GM12801 (cell line): ENCODE measurements around the gene CLPTM1.
"Not testable (repeated sequence)": the region's sequence is repeated elsewhere in the genome, so short reads cannot be mapped to it uniquely, and the experiment has no call there.

ENCODE experiments used
- TF ChIP-seq, protein P1 (sequence below): IDR thresholded peaks from one replicate; pipeline ENCODE4 v1.5.1; 2011; ENCODE audit warnings: control low read depth; ENCODE audit not compliant: insufficient read length; ENCODE audit errors: extremely low read depth

CLPTM1 gene

GRCh38 chr19:44912854-44913253 is 42.3 kb upstream of the CLPTM1 start:
- TF ChIP-seq, protein P1, sequence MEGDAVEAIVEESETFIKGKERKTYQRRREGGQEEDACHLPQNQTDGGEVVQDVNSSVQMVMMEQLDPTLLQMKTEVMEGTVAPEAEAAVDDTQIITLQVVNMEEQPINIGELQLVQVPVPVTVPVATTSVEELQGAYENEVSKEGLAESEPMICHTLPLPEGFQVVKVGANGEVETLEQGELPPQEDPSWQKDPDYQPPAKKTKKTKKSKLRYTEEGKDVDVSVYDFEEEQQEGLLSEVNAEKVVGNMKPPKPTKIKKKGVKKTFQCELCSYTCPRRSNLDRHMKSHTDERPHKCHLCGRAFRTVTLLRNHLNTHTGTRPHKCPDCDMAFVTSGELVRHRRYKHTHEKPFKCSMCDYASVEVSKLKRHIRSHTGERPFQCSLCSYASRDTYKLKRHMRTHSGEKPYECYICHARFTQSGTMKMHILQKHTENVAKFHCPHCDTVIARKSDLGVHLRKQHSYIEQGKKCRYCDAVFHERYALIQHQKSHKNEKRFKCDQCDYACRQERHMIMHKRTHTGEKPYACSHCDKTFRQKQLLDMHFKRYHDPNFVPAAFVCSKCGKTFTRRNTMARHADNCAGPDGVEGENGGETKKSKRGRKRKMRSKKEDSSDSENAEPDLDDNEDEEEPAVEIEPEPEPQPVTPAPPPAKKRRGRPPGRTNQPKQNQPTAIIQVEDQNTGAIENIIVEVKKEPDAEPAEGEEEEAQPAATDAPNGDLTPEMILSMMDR: no peak

DNA sequence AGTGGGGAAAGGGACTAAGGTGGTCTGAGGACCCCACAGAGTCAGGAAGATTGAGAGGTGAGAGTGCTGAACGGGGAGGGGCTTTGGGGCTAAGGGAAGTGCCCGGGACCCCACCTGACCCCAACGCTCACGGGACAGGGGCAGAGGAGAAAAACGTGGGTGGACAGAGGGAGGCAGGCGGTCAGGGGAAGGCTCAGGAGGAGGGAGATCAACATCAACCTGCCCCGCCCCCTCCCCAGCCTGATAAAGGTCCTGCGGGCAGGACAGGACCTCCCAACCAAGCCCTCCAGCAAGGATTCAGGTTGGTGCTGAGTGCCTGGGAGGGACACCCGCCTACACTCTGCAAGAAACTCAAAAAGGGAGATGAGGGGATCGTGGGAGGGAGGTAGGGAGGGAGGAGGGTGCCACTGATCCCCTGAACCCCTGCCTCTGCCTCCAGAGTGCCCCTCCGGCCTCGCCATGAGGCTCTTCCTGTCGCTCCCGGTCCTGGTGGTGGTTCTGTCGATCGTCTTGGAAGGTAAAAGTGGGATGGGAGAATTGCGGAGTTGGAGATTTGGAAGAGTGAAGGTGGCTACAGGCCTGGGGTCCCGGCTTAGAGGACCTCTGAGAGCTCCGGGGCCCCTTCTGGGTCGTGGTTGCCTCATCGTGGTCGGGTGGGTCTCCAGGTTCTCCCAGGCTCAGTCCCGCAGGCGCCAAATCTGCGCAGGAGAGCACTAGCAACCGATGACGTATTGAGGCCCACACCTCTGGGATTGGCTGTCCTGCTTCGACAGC is 40.6 kb upstream of the CLPTM1 start, which contains the start of gene APOC1:
Gene APOC1, plus strand, starts transcription at position 176 of the 774 bp plus-strand sequence. Its CDS starts 284 bp downstream, at position 460.
- TF ChIP-seq, protein P1: not testable (repeated sequence)

DNA sequence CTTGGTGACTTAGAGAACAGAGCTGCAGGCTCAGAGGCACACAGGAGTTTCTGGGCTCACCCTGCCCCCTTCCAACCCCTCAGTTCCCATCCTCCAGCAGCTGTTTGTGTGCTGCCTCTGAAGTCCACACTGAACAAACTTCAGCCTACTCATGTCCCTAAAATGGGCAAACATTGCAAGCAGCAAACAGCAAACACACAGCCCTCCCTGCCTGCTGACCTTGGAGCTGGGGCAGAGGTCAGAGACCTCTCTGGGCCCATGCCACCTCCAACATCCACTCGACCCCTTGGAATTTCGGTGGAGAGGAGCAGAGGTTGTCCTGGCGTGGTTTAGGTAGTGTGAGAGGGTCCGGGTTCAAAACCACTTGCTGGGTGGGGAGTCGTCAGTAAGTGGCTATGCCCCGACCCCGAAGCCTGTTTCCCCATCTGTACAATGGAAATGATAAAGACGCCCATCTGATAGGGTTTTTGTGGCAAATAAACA is 30.9 kb upstream of the CLPTM1 start:
- TF ChIP-seq, protein P1: no peak

GRCh38 chr19:44925114-44925891 is 29.9 kb upstream of the CLPTM1 start:
- TF ChIP-seq, protein P1: no peak

DNA sequence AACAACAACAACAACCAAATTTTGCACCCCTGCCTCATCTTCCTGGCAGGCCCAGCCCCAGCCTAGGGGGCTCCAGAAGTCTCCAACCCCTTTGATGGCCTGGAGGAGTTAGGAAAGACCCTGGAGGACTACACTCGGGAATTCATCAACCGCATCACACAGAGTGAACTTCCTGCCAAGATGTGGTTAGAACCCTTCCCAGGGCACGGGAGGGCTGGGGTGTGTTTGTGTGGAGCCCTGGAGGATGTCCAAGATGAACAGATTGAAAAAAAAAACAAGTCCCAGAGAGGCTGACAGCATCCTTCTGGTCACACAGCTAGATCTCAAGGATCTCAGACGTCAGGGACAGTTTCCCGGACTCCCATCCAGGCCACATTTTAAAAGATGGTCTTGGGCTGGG is 27.4 kb upstream of the CLPTM1 start:
- TF ChIP-seq, protein P1: no peak

GRCh38 chr19:44930088-44930487 is 25.1 kb upstream of the CLPTM1 start:
- TF ChIP-seq, protein P1: no peak

DNA sequence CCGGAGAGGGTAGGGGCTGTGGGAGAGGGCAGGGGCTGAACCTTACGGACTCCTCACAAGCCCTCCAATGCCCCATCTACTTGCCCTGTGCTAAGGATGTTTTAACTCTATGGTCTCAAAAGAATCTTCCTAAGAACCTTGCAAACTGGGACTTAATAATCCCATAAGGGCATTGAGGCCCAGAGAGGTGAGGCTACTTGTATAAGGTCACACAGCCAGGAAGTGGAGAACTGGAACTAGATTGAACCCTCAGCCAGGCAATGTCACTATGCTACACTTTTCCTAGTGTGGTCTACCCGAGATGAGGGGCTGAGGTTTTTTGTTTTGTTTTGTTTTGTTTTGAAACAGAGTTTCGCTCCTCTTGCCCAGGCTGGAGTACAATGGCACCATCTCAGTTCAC is 23.6 kb upstream of the CLPTM1 start:
- TF ChIP-seq, protein P1: no peak
